Forelimb muscle (tissue), 1 donor: Measurements from ENCODE around the gene CDCP2. TPM values are rescaled to one million over a fixed set of nuclear protein-coding genes. Genes with fewer than 3 reads are reported as not detected.
"Not testable (repeated sequence)": the region's sequence is repeated elsewhere in the genome, so short reads cannot be mapped to it uniquely, and the experiment has no call there.

Source experiments
- DNase-seq: peaks from one replicate; pipeline ENCODE4 v3.0.0-alpha.2; 2013; ENCODE audit warnings: low read depth
- polyA plus RNA-seq: library from polyadenylated mRNA; unstranded; fragments of 120-200 nt; gene quantifications from one replicate; pipeline ENCODE4 v1.2.1, GENCODE V29; 2013; ENCODE audit not compliant: insufficient read length

Gene CDCP2
- polyA plus RNA-seq, 1 donor, result 0.08 TPM

GRCh38 chr1:54168206-54168965 lies 15.6 kb upstream of the CDCP2 start:
- DNase-seq, result no peak

GRCh38 chr1:54167422-54168139 lies 14.8 kb upstream of the CDCP2 start:
- no peak for DNase-seq

- DNase-seq, result not testable (repeated sequence)
Observed at GRCh38 chr1:54166357-54166756, 13.6 kb upstream of the CDCP2 start.

GRCh38 chr1:54165146-54165545 lies 12.3 kb upstream of the CDCP2 start:
- no peak for DNase-seq

GRCh38 chr1:54163573-54163972 lies 10.8 kb upstream of the CDCP2 start:
- no peak for DNase-seq

GRCh38 chr1:54163051-54163450 lies 10.3 kb upstream of the CDCP2 start:
- no peak for DNase-seq

- DNase-seq, result no peak
Observed at GRCh38 chr1:54161495-54162168, 8.8 kb upstream of the CDCP2 start.

- DNase-seq, result no peak
Observed at GRCh38 chr1:54160351-54160750, 7.6 kb upstream of the CDCP2 start.

GRCh38 chr1:54159733-54160316 lies 7.0 kb upstream of the CDCP2 start:
- DNase-seq, result no peak

GRCh38 chr1:54158071-54158470 lies 5.3 kb upstream of the CDCP2 start:
- DNase-seq, result no peak

GRCh38 chr1:54157401-54157800 lies 4.6 kb upstream of the CDCP2 start:
- DNase-seq, result no peak

GRCh38 chr1:54156986-54157385 lies 4.2 kb upstream of the CDCP2 start:
- no peak for DNase-seq

GRCh38 chr1:54156201-54156600 lies 3.4 kb upstream of the CDCP2 start:
- no peak for DNase-seq

GRCh38 chr1:54153535-54154439 lies 987 bp upstream of the CDCP2 start:
- peak; percentile 11 for DNase-seq

GRCh38 chr1:54151013-54151412 lies 1.8 kb downstream of the CDCP2 start:
- no peak for DNase-seq

GRCh38 chr1:54149734-54150133 lies 3.1 kb downstream of the CDCP2 start:
- DNase-seq, result no peak

GRCh38 chr1:54144366-54144765 lies 8.4 kb downstream of the CDCP2 start:
- DNase-seq, result no peak

GRCh38 chr1:54142146-54142900 lies 10.5 kb downstream of the CDCP2 start:
- no peak for DNase-seq

- no peak for DNase-seq
Observed at GRCh38 chr1:54139711-54140110, 13.1 kb downstream of the CDCP2 start.

GRCh38 chr1:54138994-54139393 lies 13.8 kb downstream of the CDCP2 start:
- DNase-seq, result no peak
